ENCODE data around the gene ADH7.
"Not testable (repeated sequence)": the region's sequence is repeated elsewhere in the genome, so short reads cannot be mapped to it uniquely, and the experiment has no call there.

Gene ADH7

GRCh38 chr4:99377341-99377740 lies 57.8 kb downstream of the ADH7 start:
- DNase-seq: not testable (repeated sequence)

DNA sequence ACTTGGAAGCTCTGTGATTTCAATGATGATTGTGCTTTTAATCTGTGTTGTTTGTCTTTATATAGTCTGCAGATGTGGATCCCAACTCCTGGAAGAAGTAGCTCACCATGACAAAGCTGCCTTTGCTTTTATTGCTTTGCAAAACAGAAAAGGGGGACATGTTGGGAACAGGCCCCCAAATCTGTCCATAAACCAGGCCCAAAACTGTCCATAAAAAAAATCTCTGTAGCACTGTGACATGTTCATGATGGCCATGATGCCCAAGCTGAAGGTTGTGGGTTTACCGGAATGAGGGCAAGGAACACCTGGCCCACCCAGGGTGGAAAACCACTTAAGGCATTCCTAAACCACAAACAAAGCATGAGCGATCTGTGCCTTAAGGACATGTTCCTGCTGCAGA lies 62.7 kb downstream of the ADH7 start:
- not testable (repeated sequence) for DNase-seq

- DNase-seq: not testable (repeated sequence)
Observed at GRCh38 chr4:99367817-99368216, 67.3 kb downstream of the ADH7 start.

- no peak for DNase-seq
Observed at GRCh38 chr4:99366491-99366890, 68.7 kb downstream of the ADH7 start.

GRCh38 chr4:99362768-99363167 lies 72.4 kb downstream of the ADH7 start:
- DNase-seq: no peak

Data from NCI-H2107 (cell line).